ENCODE measurements around the gene AKNA. TPM values are rescaled to one million over a fixed set of nuclear protein-coding genes. Genes with fewer than 3 reads are reported as not detected.
A peak's percentile ranks its signal among the peaks of the same experiment; 100 is the strongest.

The AKNA gene
- total RNA-seq, 1 experiment from 2014 or later = 14.4 TPM

DNA sequence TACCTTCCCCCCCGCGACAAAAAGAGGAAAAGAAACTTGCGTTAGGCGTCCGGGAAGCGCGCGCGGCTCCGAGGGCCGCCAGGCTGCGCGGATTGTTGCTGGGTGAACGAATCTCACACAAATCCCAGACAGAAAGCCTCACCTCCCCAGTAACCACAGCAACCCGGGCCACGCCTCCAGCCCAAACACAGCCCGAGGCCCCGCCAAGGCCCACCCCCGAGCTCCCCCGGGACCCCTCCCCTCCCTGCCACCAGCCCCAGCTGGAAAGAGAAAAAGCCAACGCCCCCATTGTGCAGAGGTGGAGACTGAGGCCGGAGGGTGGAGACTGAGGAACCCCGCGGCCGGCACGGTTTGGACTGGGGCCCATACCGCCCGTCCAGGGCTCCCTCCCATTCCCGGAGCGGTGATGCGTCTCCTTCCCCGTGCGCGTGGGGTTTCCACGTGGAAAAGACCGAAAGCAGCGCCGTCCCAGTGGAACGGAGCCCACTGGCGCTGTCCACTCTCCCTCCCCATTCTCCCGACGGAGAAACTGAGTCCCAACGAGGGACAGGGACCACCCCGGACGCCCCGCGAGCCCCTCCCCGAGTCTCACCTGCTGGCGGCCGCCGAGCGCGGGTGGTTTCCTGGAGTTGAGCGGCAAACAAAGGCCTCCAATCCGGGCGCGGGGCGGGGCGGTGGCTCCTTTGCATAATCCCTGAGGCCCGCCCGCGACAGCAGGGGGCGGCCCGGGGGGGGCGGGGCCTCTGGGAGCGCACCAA lies 10.2 kb upstream of the AKNA start:
- H2AFZ ChIP-seq = peak overlapping the region; percentile 85
- BruUV-seq (replicated peaks) = no TSS peak
- no peaks in the 10 kb centered on the region for H3K9me3 ChIP-seq (ENCODE audit: insufficient read depth, low read depth)
- H3K36me3 ChIP-seq (ENCODE audit: low read depth) = no peaks in the 10 kb centered on the region
- ChIA-PET CTCF (no interaction called here), POLR2A (ENCODE audit: unreplicated experiment) (interaction anchor here (0.5 to 0.6 kb wide), 2 partner anchors 230 to 1218 kb away, joined by 3 to 4 read pairs; no protein-coding TSS in a partner anchor)
- peaks cover 10% of the 10 kb centered on the region for H3K4me1 ChIP-seq (replicated peaks; ENCODE audit: insufficient read depth)
- H3F3A ChIP-seq (ENCODE audit: insufficient read depth, low read depth) = peaks cover 10% of the 10 kb centered on the region; the same call in 1 of the 2 replicates
- peak overlapping the region; percentile 78 for H3K4me2 ChIP-seq
- no peak for TF ChIP-seq EZH2 (IDR thresholded peaks at IDR 0.05; ENCODE audit: low read depth)
- TF ChIP-seq, protein P1, sequence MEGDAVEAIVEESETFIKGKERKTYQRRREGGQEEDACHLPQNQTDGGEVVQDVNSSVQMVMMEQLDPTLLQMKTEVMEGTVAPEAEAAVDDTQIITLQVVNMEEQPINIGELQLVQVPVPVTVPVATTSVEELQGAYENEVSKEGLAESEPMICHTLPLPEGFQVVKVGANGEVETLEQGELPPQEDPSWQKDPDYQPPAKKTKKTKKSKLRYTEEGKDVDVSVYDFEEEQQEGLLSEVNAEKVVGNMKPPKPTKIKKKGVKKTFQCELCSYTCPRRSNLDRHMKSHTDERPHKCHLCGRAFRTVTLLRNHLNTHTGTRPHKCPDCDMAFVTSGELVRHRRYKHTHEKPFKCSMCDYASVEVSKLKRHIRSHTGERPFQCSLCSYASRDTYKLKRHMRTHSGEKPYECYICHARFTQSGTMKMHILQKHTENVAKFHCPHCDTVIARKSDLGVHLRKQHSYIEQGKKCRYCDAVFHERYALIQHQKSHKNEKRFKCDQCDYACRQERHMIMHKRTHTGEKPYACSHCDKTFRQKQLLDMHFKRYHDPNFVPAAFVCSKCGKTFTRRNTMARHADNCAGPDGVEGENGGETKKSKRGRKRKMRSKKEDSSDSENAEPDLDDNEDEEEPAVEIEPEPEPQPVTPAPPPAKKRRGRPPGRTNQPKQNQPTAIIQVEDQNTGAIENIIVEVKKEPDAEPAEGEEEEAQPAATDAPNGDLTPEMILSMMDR (conservative IDR thresholded peaks at IDR 0.05) = no peak
- no peak overlapping the region for H3K27ac ChIP-seq
- H3K9me2 ChIP-seq (ENCODE audit: insufficient read depth) = no peaks in the 10 kb centered on the region
- peak overlapping the region; percentile 80 for H3K4me3 ChIP-seq
- intact Hi-C loops (cut with micrococcal nuclease; ENCODE audit: unreplicated experiment) = loop anchor here (1.0 to 5.0 kb wide), 2 partner anchors 34 to 51 kb away; no protein-coding TSS in a partner anchor
- no peaks in the 10 kb centered on the region for H3K79me2 ChIP-seq (ENCODE audit: low read depth)
- no peaks in the 10 kb centered on the region for H4K20me1 ChIP-seq (ENCODE audit: insufficient read depth)
- peak; percentile 54 to 97 for DNase-seq
- H3K27me3 ChIP-seq (ENCODE audit: insufficient read depth, low read depth) = no peaks in the 10 kb centered on the region

DNA sequence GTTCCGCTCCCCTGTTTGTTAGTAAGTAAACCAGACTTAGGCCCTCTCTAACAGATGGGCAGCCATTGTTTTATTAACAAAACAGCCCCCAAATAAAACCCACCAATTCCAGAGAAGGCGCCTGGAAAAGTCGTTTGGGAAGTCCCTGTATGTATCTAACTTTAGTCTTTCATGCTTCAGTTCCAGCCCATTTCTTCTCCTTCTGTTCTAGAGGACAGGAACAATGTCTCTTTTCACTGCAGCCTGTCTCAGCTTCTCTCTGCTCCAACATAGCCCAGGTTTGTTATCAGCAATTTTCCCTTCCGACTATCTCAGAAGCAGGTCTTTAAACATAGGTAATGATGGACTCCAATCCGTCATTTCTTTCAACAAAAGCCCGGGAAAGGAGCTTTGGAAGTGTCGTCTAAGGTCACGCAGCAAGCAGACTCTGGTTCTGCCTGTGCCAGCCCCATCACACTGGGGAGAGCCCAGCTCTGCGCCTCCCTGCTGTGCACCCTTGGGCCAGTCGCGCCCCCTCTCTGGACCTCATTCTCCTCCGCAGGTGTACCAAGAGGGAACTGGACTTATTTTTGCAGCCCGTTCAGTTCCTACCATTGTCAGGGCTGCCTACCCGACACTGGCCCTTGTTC lies 9.6 kb upstream of the AKNA start:
- Histone ChIP-seq H3K79me2 (ENCODE audit: low read depth) (no peaks in the 10 kb centered on the region), H4K20me1 (ENCODE audit: insufficient read depth) (0 out of 2 replicates have a peak, but pooled peaks cover 4% of the 10 kb centered on the region), H3K36me3 (ENCODE audit: low read depth) (no peaks in the 10 kb centered on the region), H3K27me3 (ENCODE audit: insufficient read depth, low read depth) (no peaks in the 10 kb centered on the region), H3F3A (ENCODE audit: insufficient read depth, low read depth) (peaks cover 17% of the 10 kb centered on the region; the same call in 1 of the 2 replicates), H3K27ac (no peak overlapping the region), H3K9me3 (ENCODE audit: insufficient read depth, low read depth) (no peaks in the 10 kb centered on the region), H2AFZ (peak overlapping the region; percentile 85), H3K4me2 (peak overlapping the region; percentile 78), H3K4me1 (replicated peaks; ENCODE audit: insufficient read depth) (peaks cover 17% of the 10 kb centered on the region), H3K9me2 (ENCODE audit: insufficient read depth) (no peaks in the 10 kb centered on the region), H3K4me3 (peak overlapping the region; percentile 80)
- POLR2A ChIA-PET (ENCODE audit: unreplicated experiment) = interaction anchor here (0.6 kb wide), 1 partner anchor 231 kb away, joined by 4 read pairs; no protein-coding TSS in a partner anchor
- TSS peak; percentile 29 for BruUV-seq (replicated peaks)
- TF ChIP-seq, protein P1 (conservative IDR thresholded peaks at IDR 0.05) = no peak
- TF ChIP-seq EZH2 (IDR thresholded peaks at IDR 0.05; ENCODE audit: low read depth) = no peak
- intact Hi-C loops (cut with micrococcal nuclease; ENCODE audit: unreplicated experiment) = loop anchor here (5.0 kb wide), 1 partner anchor 50 kb away; no protein-coding TSS in a partner anchor
- no peak for DNase-seq
- CTCF ChIA-PET = no interaction called here

DNA sequence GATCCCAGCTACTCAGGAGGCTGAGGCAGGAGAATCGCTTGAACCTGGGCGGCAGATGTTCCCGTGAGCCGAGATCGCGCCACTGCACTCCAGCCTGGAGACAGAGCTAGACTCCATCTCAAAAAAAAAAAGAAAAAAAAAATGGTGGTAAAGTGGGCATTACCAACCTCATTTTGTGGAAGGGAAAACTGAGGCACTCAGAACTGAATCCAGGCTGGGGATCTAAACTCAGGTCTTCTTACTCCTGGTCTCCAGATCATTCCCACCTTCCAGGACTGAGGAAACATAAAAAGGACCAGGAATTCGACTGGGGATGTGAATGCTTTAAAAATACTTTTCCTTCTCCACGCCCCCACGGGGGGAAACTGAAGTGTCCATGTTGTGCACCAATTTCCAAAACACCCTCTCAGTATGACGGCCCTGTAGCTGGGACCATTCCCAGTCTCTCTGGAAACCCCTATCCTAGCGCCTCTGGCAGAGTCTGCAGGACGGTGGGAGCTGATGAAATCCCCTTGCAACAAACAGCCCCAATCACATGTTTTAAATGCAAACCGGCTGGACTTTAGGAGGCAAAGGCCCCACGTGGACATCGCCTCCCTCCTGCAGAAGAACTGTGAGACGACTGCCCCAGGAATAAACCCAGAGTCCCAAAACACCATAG lies 8.9 kb upstream of the AKNA start:
- ChIA-PET POLR2A (ENCODE audit: unreplicated experiment) (no interaction called here), CTCF (interaction anchor here (0.6 kb wide), 1 partner anchor 717 kb away, joined by 4 read pairs; no protein-coding TSS in a partner anchor)
- no peak for DNase-seq
- Histone ChIP-seq H4K20me1 (ENCODE audit: insufficient read depth) (0 out of 2 replicates have a peak, but pooled peaks cover 4% of the 10 kb centered on the region), H3K9me2 (ENCODE audit: insufficient read depth) (no peaks in the 10 kb centered on the region), H3K27me3 (ENCODE audit: insufficient read depth, low read depth) (no peaks in the 10 kb centered on the region), H3K36me3 (ENCODE audit: low read depth) (no peaks in the 10 kb centered on the region), H3F3A (ENCODE audit: insufficient read depth, low read depth) (peaks cover 18% of the 10 kb centered on the region; the same call in 1 of the 2 replicates), H3K79me2 (ENCODE audit: low read depth) (no peaks in the 10 kb centered on the region), H3K9me3 (ENCODE audit: insufficient read depth, low read depth) (no peaks in the 10 kb centered on the region), H2AFZ (no peak overlapping the region), H3K4me2 (peak overlapping the region; percentile 78), H3K27ac (no peak overlapping the region), H3K4me1 (replicated peaks; ENCODE audit: insufficient read depth) (peaks cover 18% of the 10 kb centered on the region), H3K4me3 (peak overlapping the region; percentile 80; the same call in 1 of the 2 replicates)
- TF ChIP-seq, protein P1 (conservative IDR thresholded peaks at IDR 0.05) = no peak
- no peak for TF ChIP-seq EZH2 (IDR thresholded peaks at IDR 0.05; ENCODE audit: low read depth)
- BruUV-seq (replicated peaks) = no TSS peak
- intact Hi-C loops (cut with micrococcal nuclease; ENCODE audit: unreplicated experiment) = loop anchor here (5.0 kb wide), 1 partner anchor 49 kb away; no protein-coding TSS in a partner anchor

Measured in PC-9 (cell line).